Measurements from ENCODE around the gene GATC. TPM values are rescaled to one million over a fixed set of nuclear protein-coding genes. Genes with fewer than 3 reads are reported as not detected.

The GATC gene
- total and polyA plus RNA-seq, 9 donors, result 11.9 to 34.7 (median 19.4) TPM

DNA sequence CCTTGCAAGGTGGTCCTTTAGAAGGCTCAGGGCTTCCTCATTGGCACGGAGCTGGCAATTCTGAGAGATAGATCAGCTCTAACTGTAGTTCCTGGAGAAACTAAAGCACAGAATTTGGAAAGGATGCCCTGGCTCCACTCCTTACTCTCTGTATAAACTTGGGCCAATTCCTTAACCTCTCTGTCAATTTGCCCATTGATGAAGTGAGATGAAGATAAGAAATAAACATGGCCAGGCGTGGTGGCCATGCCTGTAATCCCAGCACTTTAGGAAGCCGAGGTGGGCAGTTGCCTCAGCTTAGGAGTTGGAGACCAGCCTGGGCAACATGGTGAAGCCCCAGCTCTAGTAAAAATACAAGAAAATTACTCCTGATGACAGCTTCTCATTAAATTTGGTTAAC, 42.4 kb upstream of the GATC start:
- H3K27me3 ChIP-seq, result no peaks in the 10 kb centered on the region
- DNase-seq, result no peak
- intact Hi-C loops (cut with DNase I), result no loop called here
- H3K4me1 ChIP-seq (ENCODE audit: insufficient read depth), result no peaks in the 10 kb centered on the region
- TF ChIP-seq POLR2A (IDR thresholded peaks at IDR 0.05) (no peak), EP300 (IDR thresholded peaks at IDR 0.05) (no peak)
- TF ChIP-seq, protein P1, sequence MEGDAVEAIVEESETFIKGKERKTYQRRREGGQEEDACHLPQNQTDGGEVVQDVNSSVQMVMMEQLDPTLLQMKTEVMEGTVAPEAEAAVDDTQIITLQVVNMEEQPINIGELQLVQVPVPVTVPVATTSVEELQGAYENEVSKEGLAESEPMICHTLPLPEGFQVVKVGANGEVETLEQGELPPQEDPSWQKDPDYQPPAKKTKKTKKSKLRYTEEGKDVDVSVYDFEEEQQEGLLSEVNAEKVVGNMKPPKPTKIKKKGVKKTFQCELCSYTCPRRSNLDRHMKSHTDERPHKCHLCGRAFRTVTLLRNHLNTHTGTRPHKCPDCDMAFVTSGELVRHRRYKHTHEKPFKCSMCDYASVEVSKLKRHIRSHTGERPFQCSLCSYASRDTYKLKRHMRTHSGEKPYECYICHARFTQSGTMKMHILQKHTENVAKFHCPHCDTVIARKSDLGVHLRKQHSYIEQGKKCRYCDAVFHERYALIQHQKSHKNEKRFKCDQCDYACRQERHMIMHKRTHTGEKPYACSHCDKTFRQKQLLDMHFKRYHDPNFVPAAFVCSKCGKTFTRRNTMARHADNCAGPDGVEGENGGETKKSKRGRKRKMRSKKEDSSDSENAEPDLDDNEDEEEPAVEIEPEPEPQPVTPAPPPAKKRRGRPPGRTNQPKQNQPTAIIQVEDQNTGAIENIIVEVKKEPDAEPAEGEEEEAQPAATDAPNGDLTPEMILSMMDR (IDR thresholded peaks at IDR 0.05), result no peak
- no peaks in the 10 kb centered on the region for H3K36me3 ChIP-seq
- 71 to 86% (median 79%) methylated on average over 3 of the region's 3 CpGs for WGBS, 3 donors
- H3K4me3 ChIP-seq, result no peak overlapping the region
- no peak overlapping the region for H3K27ac ChIP-seq
- H3K9me3 ChIP-seq, result no peaks in the 10 kb centered on the region

DNA sequence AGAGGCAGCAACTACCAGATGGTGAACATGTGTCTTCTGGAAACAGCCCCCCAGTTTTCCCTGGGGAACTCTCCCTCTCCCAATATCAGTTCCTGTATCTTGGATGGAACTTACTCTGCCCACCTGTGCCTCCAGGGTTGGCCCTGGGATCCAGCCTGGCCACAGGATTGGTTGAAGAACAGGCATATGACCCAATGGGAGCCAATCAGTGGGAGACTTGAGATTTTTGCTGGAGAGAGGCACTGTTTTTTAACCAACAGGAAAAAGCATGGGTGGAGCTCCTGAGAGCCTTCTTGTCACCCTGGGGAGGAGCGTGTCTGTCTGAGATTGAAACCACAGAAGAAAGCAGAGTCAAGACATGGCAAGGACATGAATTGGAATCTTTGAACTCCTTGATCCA, 42.0 kb upstream of the GATC start:
- TF ChIP-seq, protein P1 (IDR thresholded peaks at IDR 0.05), result no peak
- TF ChIP-seq POLR2A (IDR thresholded peaks at IDR 0.05) (no peak), EP300 (IDR thresholded peaks at IDR 0.05) (no peak)
- intact Hi-C loops (cut with DNase I), result no loop called here
- Histone ChIP-seq H3K4me3 (no peak overlapping the region), H3K27ac (no peak overlapping the region), H3K36me3 (no peaks in the 10 kb centered on the region), H3K9me3 (no peaks in the 10 kb centered on the region), H3K4me1 (ENCODE audit: insufficient read depth) (no peaks in the 10 kb centered on the region), H3K27me3 (no peaks in the 10 kb centered on the region)
- DNase-seq, result no peak
- WGBS, 3 donors, result 70 to 77% (median 74%) methylated on average over 1 of the region's 1 CpG

DNA sequence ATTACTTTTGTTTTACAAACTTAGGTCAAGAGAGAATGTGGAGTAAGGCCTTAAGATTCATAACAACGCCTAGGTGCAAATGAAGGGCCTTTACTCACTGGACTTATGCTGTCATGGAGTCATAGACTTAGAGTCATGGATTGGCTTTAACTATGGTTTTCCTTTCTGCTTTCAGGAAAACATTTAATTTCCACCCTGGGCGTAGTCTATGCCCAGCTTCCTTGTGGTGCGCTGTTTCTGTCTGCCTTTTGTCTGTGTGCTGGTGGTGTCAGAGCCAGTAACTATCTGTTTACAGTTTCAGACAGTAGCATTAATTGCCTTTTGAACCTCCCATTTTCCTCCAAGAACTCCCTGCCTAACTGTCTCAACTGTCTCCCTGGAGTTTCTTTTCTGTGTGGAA, 40.2 kb upstream of the GATC start:
- Histone ChIP-seq H3K9me3 (no peaks in the 10 kb centered on the region), H3K4me3 (no peak overlapping the region), H3K27ac (no peak overlapping the region), H3K4me1 (ENCODE audit: insufficient read depth) (no peaks in the 10 kb centered on the region), H3K27me3 (no peaks in the 10 kb centered on the region), H3K36me3 (no peaks in the 10 kb centered on the region)
- WGBS, 3 donors, result 79 to 84% (median 82%) methylated on average over 3 of the region's 3 CpGs
- no peak for DNase-seq
- TF ChIP-seq EP300 (IDR thresholded peaks at IDR 0.05), result no peak
- TF ChIP-seq, protein P1 (IDR thresholded peaks at IDR 0.05), result no peak
- no peak for TF ChIP-seq POLR2A (IDR thresholded peaks at IDR 0.05)
- intact Hi-C loops (cut with DNase I), result no loop called here

DNA sequence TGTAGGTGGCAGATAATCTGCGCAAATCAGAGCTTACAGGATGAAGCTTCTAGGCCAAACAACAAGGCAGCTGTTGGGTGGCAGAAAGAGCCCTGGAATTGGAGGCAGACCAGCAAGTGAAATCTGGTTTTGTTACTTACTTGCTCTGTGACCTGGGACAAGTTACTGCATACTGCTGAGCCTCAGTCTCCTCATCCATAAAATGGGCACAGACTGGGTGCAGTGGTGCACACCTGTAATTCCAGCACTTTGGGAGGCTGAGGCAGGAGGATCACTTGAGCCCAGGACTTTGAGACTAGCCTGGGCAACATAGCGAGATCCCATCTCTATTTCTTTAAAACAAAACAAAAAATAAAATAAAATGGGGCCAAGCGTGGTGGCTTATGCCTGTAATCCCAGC, 39.7 kb upstream of the GATC start:
- WGBS, 3 donors, result 92 to 94% (median 93%) methylated on average over 3 of the region's 3 CpGs
- intact Hi-C loops (cut with DNase I), result no loop called here
- no peak for DNase-seq

More for the DNA sequence above, 39.7 kb upstream of the GATC start:
- no peaks in the 10 kb centered on the region for H3K4me1 ChIP-seq (ENCODE audit: insufficient read depth)
- no peaks in the 10 kb centered on the region for H3K27me3 ChIP-seq
- H3K36me3 ChIP-seq, result no peaks in the 10 kb centered on the region
- TF ChIP-seq POLR2A (IDR thresholded peaks at IDR 0.05) (no peak), EP300 (IDR thresholded peaks at IDR 0.05) (no peak)
- TF ChIP-seq, protein P1 (IDR thresholded peaks at IDR 0.05), result no peak
- H3K9me3 ChIP-seq, result no peaks in the 10 kb centered on the region
- H3K4me3 ChIP-seq, result no peak overlapping the region
- no peak overlapping the region for H3K27ac ChIP-seq
